ENCODE data around the gene GABBR2. TPM values are rescaled to one million over a fixed set of nuclear protein-coding genes. Genes with fewer than 3 reads are reported as not detected.

Gene GABBR2
- total RNA-seq, 4 donors from 2014 or later = 0.17 to 0.26 TPM; not detected in 2

DNA sequence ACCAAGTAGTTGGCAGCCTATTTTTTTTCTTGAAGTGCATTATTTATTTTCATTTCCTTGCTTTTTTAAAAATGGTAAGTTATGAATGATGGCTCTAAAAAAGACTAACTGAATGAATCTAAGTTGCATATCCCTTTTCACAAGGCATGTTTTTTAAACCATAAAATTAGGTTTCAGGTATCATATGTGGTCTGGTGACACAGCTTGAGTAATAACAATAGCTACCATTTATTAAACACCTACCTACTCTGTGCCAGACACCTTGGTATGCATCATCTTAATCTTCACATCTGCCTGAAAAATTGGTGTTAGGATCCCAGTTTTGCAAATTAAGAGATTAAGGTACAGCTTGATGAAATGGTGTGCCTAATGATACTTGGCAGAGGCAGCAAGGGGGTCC lies 4.3 kb upstream of the GABBR2 start:
- H3K9me3 ChIP-seq = no peaks in the 10 kb centered on the region
- no peak for TF ChIP-seq POLR2AphosphoS5 (IDR thresholded peaks at IDR 0.05)
- TF ChIP-seq, protein P1, sequence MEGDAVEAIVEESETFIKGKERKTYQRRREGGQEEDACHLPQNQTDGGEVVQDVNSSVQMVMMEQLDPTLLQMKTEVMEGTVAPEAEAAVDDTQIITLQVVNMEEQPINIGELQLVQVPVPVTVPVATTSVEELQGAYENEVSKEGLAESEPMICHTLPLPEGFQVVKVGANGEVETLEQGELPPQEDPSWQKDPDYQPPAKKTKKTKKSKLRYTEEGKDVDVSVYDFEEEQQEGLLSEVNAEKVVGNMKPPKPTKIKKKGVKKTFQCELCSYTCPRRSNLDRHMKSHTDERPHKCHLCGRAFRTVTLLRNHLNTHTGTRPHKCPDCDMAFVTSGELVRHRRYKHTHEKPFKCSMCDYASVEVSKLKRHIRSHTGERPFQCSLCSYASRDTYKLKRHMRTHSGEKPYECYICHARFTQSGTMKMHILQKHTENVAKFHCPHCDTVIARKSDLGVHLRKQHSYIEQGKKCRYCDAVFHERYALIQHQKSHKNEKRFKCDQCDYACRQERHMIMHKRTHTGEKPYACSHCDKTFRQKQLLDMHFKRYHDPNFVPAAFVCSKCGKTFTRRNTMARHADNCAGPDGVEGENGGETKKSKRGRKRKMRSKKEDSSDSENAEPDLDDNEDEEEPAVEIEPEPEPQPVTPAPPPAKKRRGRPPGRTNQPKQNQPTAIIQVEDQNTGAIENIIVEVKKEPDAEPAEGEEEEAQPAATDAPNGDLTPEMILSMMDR (IDR thresholded peaks at IDR 0.05) = no peak
- TF ChIP-seq EP300 (IDR thresholded peaks at IDR 0.05) = no peak
- no peak for TF ChIP-seq POLR2A (IDR thresholded peaks at IDR 0.05; ENCODE audit: low read depth)
- H3K27me3 ChIP-seq = peaks cover 0 to 46% (median 17%) of the 10 kb centered on the region in 4 donors
- H3K27ac ChIP-seq (replicated peaks in 1 of 4) = no peak overlapping the region
- no peak overlapping the region for H3K4me3 ChIP-seq
- no peak for DNase-seq (ENCODE audit: extremely low spot score)
- intact Hi-C loops (cut with DNase I) = no loop called here
- peaks cover 5 to 16% (median 15%) of the 10 kb centered on the region in 4 donors for H3K4me1 ChIP-seq
- no peaks in the 10 kb centered on the region for H3K36me3 ChIP-seq

DNA sequence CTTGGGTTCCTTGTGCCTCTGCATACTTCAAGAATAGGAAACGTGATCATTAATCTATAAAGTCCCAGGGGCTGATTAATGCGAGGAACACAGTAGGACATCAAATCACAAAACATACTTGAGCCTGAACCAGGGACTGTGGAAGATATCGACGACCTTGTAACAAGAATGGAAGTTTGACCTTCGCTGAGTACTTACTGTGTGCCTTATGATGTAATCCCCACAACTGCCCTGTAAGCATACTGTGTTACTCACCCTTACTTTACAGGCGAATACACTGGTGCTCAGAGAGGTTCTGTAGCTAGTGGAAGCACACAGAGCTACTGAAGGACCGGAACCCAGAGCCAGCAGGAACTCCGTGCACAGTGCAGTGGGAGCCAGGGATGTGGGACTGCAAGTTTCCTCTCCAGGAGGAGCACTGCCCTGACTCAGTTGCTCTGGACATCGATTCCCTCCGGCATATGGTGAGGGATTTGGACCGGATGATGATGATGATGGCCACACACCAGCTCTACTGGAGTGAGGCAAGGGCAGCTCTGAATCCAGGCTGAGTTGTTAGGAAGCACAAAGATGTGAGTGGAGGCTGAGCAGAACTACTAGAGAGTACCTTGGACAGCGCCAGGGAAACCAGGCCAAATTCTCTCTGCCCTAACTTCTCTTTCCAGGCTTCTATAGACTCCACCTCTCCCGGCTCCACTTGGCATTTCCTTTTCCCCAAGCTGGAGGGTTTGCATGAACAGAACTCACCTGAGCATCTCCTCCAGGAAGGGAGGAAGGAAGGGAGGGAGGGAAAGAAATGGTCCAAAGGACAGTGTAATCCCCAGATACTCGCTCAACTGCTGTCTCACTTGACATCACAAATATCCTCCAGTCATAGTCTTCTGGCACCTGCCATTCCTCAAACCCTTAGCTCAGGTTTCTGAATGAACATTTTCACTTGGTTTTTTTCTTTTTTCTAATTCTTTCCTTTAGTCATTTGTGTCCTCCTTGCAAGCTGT lies 1.5 kb upstream of the GABBR2 start:
- Histone ChIP-seq H3K36me3 (no peaks in the 10 kb centered on the region), H3K4me1 (peaks cover 11 to 29% (median 28%) of the 10 kb centered on the region in 4 donors), H3K4me3 (no peak overlapping the region), H3K9me3 (no peaks in the 10 kb centered on the region), H3K27ac (replicated peaks in 1 of 4) (no peak overlapping the region), H3K27me3 (peaks cover 0 to 73% (median 25%) of the 10 kb centered on the region in 4 donors)
- 60% methylated on average over 11 of the region's 14 CpGs for WGBS
- TF ChIP-seq POLR2A (IDR thresholded peaks at IDR 0.05; ENCODE audit: low read depth) = no peak
- no peak for TF ChIP-seq POLR2AphosphoS5 (IDR thresholded peaks at IDR 0.05)
- TF ChIP-seq, protein P1 (IDR thresholded peaks at IDR 0.05) = no peak
- TF ChIP-seq EP300 (IDR thresholded peaks at IDR 0.05) = no peak
- intact Hi-C loops (cut with DNase I) = loop anchor here (10.0 kb wide), 1 partner anchor 395 kb away; no protein-coding TSS in a partner anchor
- no peak for DNase-seq (ENCODE audit: extremely low spot score)

DNA sequence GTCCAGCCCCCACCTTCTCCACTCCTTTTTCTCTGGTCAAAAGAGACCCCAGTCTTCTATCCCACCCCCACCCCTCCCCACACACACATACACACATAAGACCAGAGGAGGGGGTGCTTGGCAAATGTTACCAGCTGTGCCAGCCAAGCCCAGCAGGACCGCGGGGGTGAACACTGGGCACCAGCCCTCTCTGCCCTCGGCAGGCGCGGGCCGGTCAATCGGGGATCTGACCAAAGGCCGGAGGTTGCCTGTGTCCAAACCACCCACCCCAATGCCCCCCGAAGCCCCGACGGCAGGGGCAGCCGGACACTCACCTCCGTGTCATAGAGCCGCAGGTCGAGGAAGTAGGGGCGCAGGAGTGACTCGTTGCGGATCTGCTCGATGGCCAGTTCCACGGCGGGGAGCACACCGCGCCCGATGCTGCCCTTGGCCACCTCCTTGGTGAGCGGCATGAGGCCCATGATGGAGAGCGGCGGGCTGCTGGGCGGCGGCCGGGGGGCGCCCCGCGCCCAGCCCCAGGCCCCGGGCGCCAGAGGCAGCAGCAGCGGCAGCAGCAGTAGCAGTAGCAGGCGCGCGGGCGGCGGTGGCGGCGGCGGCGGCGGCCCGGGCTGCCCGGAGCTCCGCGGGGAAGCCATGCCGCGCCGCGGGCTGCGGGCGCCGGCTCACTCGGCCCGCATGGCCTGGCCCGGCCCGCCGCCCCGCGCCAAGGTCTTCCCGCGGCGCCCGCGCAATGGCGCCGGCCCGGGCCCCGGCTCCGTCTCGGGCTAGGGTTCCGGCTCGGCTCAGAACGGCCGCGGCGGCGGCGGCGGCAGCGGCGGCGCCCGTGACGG lies 417 bp downstream of the GABBR2 start:
- 8% methylated on average over 18 of the region's 89 CpGs for WGBS
- DNase-seq (ENCODE audit: extremely low spot score) = no peak
- intact Hi-C loops (cut with DNase I) = loop anchor here (10.0 kb wide), 1 partner anchor 394 kb away; no protein-coding TSS in a partner anchor
- Histone ChIP-seq H3K9me3 (no peaks in the 10 kb centered on the region), H3K4me3 (peak overlapping the region; percentile 48 to 54 (median 48)), H3K4me1 (peaks cover 11 to 29% (median 28%) of the 10 kb centered on the region in 4 donors), H3K27me3 (peaks cover 0 to 90% (median 28%) of the 10 kb centered on the region in 4 donors), H3K27ac (replicated peaks in 1 of 4) (no peak overlapping the region), H3K36me3 (no peaks in the 10 kb centered on the region)
- TF ChIP-seq, protein P1 (IDR thresholded peaks at IDR 0.05) = no peak
- TF ChIP-seq POLR2AphosphoS5 (IDR thresholded peaks at IDR 0.05) = no peak
- no peak for TF ChIP-seq EP300 (IDR thresholded peaks at IDR 0.05)
- TF ChIP-seq POLR2A (IDR thresholded peaks at IDR 0.05; ENCODE audit: low read depth) = no peak

DNA sequence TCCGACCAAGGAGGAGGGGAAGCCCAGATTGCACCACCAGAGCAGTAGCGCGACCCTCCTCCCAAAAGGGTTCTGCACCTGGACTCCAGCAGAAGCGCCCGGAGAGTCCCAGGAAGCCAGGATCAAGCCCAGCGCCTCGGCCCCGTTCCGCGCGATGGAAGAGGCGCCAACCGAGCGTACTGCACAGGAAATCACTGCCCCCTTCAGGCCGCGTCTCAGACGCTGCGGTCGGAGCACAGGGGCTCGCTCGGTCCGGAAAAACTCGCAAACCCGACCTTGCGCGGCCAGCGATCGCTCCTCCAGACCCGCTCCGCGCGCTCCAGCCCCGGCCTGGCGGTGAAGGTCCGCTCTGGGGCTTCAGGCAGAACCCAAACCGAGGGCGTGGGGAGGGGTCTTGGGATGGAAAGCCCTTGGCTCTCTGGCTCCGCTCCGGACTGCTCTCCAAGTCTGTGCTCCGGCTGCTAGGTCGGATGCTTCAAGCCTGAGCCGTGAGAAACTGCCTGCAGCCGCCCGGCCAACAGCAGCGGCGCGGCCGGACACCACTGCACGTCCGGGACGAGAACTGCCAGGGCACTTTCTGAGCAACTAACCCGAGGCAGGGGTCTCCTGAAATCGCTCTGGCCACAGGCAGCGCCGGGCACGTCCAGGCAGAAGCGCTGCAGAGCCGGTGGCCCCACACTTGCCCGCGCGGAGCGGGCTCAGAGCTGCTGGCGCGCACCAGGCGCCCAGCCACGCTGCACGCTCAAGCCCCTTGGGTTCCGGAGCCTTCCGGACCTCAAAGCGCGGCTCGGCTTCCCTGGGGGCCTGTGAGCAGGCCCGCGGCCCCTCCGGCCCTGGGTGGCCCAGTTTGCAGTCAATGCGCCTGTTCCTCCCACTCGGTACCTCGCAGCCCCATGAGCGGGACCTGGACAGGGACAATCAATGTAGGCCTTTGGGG lies 1.3 kb downstream of the GABBR2 start:
- H3K27me3 ChIP-seq = peaks cover 0 to 97% (median 28%) of the 10 kb centered on the region in 4 donors
- H3K9me3 ChIP-seq = no peaks in the 10 kb centered on the region
- intact Hi-C loops (cut with DNase I) = loop anchor here (10.0 kb wide), 1 partner anchor 393 kb away; no protein-coding TSS in a partner anchor
- H3K4me1 ChIP-seq = peaks cover 11 to 29% (median 28%) of the 10 kb centered on the region in 4 donors
- no peaks in the 10 kb centered on the region for H3K36me3 ChIP-seq
- 3% methylated on average over 47 of the region's 79 CpGs for WGBS
- no peak overlapping the region for H3K27ac ChIP-seq (replicated peaks in 1 of 4)
- H3K4me3 ChIP-seq = peak overlapping the region in 2 of 4 donors; percentile 8 to 29
- no peak for DNase-seq (ENCODE audit: extremely low spot score)
- TF ChIP-seq POLR2AphosphoS5 (IDR thresholded peaks at IDR 0.05) = no peak
- TF ChIP-seq, protein P1 (IDR thresholded peaks at IDR 0.05) = peak in 2 of 3 experiments; percentile 18 to 22
- TF ChIP-seq POLR2A (IDR thresholded peaks at IDR 0.05; ENCODE audit: low read depth) = no peak
